Mesothelial cell of epicardium (in vitro differentiated cells): Measurements from ENCODE around the gene FANCE. TPM values are rescaled to one million over a fixed set of nuclear protein-coding genes. Genes with fewer than 3 reads are reported as not detected.

ENCODE experiments used
- DNase-seq, 2 experiments: peaks; one replicate each; pipeline ENCODE4 v3.0.0; 2021; ENCODE audit warnings: low spot score in 2 of 2; ENCODE audit not compliant: unreplicated experiment in 2 of 2
- H3K27ac Mint-ChIP-seq: 2 replicates; pipeline ENCODE4 v1.8.0; 2021; ENCODE audit warnings: mixed read lengths
- H3K27me3 Mint-ChIP-seq: 2 replicates; pipeline ENCODE4 v1.8.0; 2021; ENCODE audit warnings: low read depth, mixed read lengths
- H3K36me3 Mint-ChIP-seq: 2 replicates; pipeline ENCODE4 v1.8.0; 2021; ENCODE audit warnings: mixed read lengths
- H3K4me1 Mint-ChIP-seq: 2 replicates; pipeline ENCODE4 v1.8.0; 2021; ENCODE audit warnings: mixed read lengths
- H3K4me3 Mint-ChIP-seq: 2 replicates; pipeline ENCODE4 v1.8.0; 2021; ENCODE audit warnings: mild to moderate bottlenecking, moderate library complexity, mixed read lengths
- H3K9me3 Mint-ChIP-seq: 2 replicates; pipeline ENCODE4 v1.8.0; 2021; ENCODE audit warnings: mixed read lengths
- total RNA-seq: library from RNA; stranded (reverse); gene quantifications from 3 replicates; pipeline ENCODE4 v1.2.1, GENCODE V29; 2021
- TF ChIP-seq, protein P1 (sequence below): fragments of 200-600 bp; sonication (generic); IDR thresholded peaks from one replicate; pipeline ENCODE4 v1.5.0; 2021; ENCODE audit warnings: antibody characterized with exemption; ENCODE audit not compliant: unreplicated experiment

Gene FANCE
- total RNA-seq, 1 donor from 2014 or later, result 8.0 TPM

DNA sequence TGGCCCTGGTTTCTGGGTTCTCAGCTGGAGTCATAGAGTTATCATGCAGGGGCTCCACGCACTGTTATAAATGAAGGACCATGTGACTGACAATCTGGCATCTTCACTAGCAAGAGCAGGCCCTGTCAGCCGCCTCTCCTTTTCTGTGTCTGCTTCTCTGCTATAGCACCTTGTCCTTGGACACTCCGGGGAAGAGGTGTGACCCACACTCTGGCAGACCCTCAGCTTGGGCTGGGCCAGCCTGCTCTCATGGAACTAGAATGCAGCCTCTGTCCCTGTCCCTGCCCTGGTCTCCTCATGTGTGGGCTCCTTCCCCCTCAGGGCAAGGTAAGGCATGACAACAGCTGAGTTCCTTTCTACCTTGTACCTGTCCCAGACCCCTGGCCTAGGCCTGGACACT is 10.9 kb upstream of the FANCE start:
- Mint-ChIP-seq H3K27ac (no peak overlapping the region), H3K9me3 (no peaks in the 10 kb centered on the region), H3K4me1 (no peaks in the 10 kb centered on the region), H3K4me3 (no peak overlapping the region), H3K27me3 (no peaks in the 10 kb centered on the region), H3K36me3 (no peaks in the 10 kb centered on the region)
- TF ChIP-seq, protein P1, sequence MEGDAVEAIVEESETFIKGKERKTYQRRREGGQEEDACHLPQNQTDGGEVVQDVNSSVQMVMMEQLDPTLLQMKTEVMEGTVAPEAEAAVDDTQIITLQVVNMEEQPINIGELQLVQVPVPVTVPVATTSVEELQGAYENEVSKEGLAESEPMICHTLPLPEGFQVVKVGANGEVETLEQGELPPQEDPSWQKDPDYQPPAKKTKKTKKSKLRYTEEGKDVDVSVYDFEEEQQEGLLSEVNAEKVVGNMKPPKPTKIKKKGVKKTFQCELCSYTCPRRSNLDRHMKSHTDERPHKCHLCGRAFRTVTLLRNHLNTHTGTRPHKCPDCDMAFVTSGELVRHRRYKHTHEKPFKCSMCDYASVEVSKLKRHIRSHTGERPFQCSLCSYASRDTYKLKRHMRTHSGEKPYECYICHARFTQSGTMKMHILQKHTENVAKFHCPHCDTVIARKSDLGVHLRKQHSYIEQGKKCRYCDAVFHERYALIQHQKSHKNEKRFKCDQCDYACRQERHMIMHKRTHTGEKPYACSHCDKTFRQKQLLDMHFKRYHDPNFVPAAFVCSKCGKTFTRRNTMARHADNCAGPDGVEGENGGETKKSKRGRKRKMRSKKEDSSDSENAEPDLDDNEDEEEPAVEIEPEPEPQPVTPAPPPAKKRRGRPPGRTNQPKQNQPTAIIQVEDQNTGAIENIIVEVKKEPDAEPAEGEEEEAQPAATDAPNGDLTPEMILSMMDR, result no peak
- no peak for DNase-seq

DNA sequence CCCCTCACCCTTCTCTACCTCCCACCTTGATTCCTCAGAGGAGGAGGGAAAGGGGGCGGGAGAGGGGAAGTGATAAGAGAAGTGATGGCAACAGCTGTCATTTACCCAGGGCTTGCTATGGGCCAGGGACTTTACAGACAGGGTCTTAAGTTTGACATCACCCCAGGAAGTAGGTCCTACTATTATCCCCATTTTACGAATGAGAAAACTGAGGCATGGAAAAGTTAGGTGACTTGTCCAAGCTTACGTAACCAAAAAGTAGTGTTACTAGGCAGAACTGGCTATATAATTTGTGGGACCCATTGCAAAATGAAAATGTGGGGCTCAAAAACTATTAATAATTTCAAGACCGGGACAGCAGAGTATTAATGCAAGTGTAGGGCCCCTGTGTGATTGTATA is 10.5 kb upstream of the FANCE start:
- DNase-seq, result no peak
- no peak overlapping the region for H3K27ac Mint-ChIP-seq
- H3K36me3 Mint-ChIP-seq, result no peaks in the 10 kb centered on the region
- H3K27me3 Mint-ChIP-seq, result no peaks in the 10 kb centered on the region
- H3K4me1 Mint-ChIP-seq, result no peaks in the 10 kb centered on the region
- H3K4me3 Mint-ChIP-seq, result no peak overlapping the region
- TF ChIP-seq, protein P1, result no peak
- H3K9me3 Mint-ChIP-seq, result no peaks in the 10 kb centered on the region

DNA sequence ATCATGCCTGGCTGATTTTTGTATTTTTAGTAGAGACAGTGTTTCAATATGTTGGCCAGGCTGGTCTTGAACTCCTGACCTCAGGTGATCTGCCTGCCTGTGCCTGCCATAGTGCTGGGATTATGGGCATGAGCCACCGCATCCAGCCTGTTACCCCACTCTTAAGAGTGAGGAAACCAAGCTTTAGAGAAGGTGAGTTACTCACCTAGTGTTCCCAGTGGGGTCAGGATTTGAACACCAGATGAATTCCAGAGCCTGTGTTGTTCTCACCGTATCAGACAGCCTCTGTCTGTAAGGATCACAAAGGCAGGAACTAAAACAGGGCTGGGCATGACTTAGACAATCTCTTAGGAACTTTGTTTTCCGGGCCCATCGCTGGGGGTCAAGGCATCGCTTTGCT is 9.4 kb upstream of the FANCE start:
- Mint-ChIP-seq H3K27me3 (no peaks in the 10 kb centered on the region), H3K36me3 (no peaks in the 10 kb centered on the region), H3K4me1 (no peaks in the 10 kb centered on the region)

DNA sequence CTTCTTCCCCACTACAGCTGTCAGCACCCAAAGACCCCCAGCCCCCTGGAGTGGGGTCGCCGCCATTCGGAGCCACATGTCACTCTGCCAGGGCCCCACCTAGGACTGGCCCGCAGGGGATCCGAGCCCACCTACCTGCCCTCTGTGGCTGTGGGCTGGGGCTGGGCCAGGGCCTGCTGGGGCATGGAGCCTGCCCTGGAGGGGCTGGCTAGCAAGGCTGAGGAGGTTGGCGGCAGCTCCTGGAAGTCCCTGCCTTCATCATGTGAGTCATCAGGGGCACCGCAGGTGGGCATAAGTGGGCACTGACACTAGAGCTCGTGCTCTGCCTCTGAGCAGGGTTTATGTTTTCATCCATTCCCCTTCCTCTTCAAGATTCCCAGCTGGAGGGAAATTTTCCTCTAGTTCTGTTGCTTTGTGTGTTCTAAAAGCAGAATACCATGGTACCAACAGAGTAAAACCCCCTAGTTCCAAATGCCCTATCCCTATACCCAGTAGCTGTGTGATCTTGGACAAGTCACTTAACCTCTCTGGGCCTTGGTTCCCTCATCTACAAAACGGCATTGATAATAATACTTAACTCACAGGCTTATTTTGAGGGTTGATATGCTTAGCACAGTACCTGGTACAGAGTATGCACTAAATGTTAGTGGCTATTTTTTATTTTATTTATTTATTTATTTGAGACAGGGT is 8.7 kb upstream of the FANCE start:
- no peaks in the 10 kb centered on the region for H3K27me3 Mint-ChIP-seq
- H3K9me3 Mint-ChIP-seq, result no peaks in the 10 kb centered on the region
- no peak for DNase-seq
- TF ChIP-seq, protein P1, result no peak
- no peak overlapping the region for H3K27ac Mint-ChIP-seq
- no peaks in the 10 kb centered on the region for H3K4me1 Mint-ChIP-seq
- no peak overlapping the region for H3K4me3 Mint-ChIP-seq
- no peaks in the 10 kb centered on the region for H3K36me3 Mint-ChIP-seq

More for the DNA sequence above, 9.4 kb upstream of the FANCE start:
- TF ChIP-seq, protein P1, result no peak
- no peak overlapping the region for H3K4me3 Mint-ChIP-seq
- no peak overlapping the region for H3K27ac Mint-ChIP-seq
- DNase-seq, result no peak
- no peaks in the 10 kb centered on the region for H3K9me3 Mint-ChIP-seq

DNA sequence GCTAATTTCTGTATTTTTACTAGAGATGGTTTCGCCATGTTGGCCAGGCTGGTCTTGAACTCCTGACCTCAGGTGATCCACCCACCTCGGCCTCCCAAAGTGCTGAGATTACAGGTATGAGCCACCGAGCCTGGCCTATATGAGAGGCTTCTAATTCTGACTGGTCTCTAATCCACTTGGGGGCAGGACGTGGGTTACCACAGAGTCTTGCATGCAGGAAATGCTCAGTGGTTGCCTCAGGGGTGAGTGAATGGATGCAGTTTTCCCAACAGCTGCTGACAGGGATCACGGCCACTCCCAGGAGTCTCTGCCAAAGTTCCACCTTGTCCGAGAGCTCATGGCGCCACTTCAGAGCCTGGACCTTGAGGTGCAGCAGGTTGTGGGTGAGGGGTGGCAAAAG is 6.4 kb upstream of the FANCE start:
- Mint-ChIP-seq H3K9me3 (no peaks in the 10 kb centered on the region), H3K36me3 (no peaks in the 10 kb centered on the region), H3K4me3 (no peak overlapping the region), H3K27me3 (peaks cover 4% of the 10 kb centered on the region), H3K27ac (no peak overlapping the region), H3K4me1 (no peaks in the 10 kb centered on the region)
- TF ChIP-seq, protein P1, result no peak
- no peak for DNase-seq

DNA sequence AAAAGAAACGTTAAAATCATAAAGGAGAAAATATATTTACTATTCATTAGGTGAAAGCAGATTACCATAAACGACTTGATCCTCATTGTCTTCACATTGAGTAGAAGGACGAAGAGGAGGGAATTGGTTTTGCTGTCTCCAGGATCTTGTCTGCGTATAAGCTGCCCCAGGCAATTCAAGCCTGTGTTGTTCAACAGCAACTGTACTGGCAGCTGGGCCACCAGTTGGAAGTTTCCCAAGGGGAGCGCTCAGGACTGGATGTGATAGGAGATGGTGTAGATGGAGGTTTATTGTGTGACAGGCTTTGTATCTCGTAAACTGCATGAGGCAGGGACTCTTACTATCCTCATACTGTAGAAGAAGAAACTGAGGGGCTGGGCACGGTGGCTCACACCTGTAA is 3.9 kb upstream of the FANCE start:
- Mint-ChIP-seq H3K4me3 (no peak overlapping the region), H3K27me3 (peaks cover 4% of the 10 kb centered on the region), H3K4me1 (peaks cover 16% of the 10 kb centered on the region), H3K27ac (no peak overlapping the region), H3K36me3 (no peaks in the 10 kb centered on the region), H3K9me3 (no peaks in the 10 kb centered on the region)
- TF ChIP-seq, protein P1, result no peak
- DNase-seq, result no peak
